ENCODE measurements around the gene VIT.

- TF ChIP-seq EZH2 (IDR thresholded peaks at IDR 0.05; ENCODE audit: low read length, missing control alignments) = no peak
- TF ChIP-seq CTCF (conservative IDR thresholded peaks at IDR 0.05 in 1 of 2, IDR thresholded peaks at IDR 0.05 in 1 of 2; ENCODE audit: low read depth in 1 of 2, low read length in 2 of 2) = no peak
Observed at GRCh38 chr2:36809069-36809445, 112.5 kb downstream of the VIT start.
